Kidney (tissue), 14 donors: Measurements from ENCODE around the gene ZNF24. TPM values are rescaled to one million over a fixed set of nuclear protein-coding genes. Genes with fewer than 3 reads are reported as not detected.

Experiments
- DNase-seq, 5 donors: peaks; one replicate each; pipeline ENCODE4 v3.0.0-alpha.2; 2013 to 2020
- FAIRE-seq: peaks from 2 replicates; lab custom pipeline; 2012; peaks lifted over from hg19 to GRCh38; lab: Jason Lieb, UNC
- H3K27ac ChIP-seq, 2 donors: one replicate each; pipeline ENCODE4 v1.7.0; 2013; ENCODE audit warnings: low read depth in 2 of 2, low read length in 2 of 2, inconsistent platforms in 1 of 2
- H3K27me3 ChIP-seq: one replicate; pipeline ENCODE4 v1.7.1; 2013; ENCODE audit warnings: low read length, inconsistent platforms; ENCODE audit not compliant: control insufficient read depth, insufficient read depth
- H3K36me3 ChIP-seq, 3 donors: one replicate each; pipeline versions ENCODE4 v1.7.0 to v1.7.1; 2013; ENCODE audit warnings: low read length in 3 of 3, control low read depth in 1 of 3, inconsistent platforms in 1 of 3; ENCODE audit not compliant: insufficient read depth in 3 of 3, control insufficient read depth in 2 of 3
- H3K4me1 ChIP-seq, 3 donors: one replicate each; pipeline versions ENCODE4 v1.7.0 to v1.7.1; 2013; ENCODE audit warnings: low read length in 3 of 3, inconsistent platforms in 1 of 3, low read depth in 1 of 3; ENCODE audit not compliant: control insufficient read depth in 2 of 3, insufficient read depth in 2 of 3
- H3K4me3 ChIP-seq, 3 donors: one replicate each; pipeline versions ENCODE4 v1.7.0 to v1.8.1; 2013; ENCODE audit warnings: low read length in 3 of 3, control low read depth in 1 of 3, inconsistent platforms in 1 of 3
- H3K9ac ChIP-seq, 3 donors: one replicate each; pipeline versions ENCODE4 v1.7.0 to v1.7.1; 2013; ENCODE audit warnings: low read length in 3 of 3, control low read depth in 1 of 3, inconsistent platforms in 1 of 3
- H3K9me3 ChIP-seq, 3 donors: one replicate each; pipeline versions ENCODE4 v1.7.0 to v1.7.1; 2013; ENCODE audit warnings: low read length in 3 of 3, control low read depth in 1 of 3, inconsistent platforms in 1 of 3; ENCODE audit not compliant: control insufficient read depth in 2 of 3, insufficient read depth in 1 of 3
- CTCF ChIP-seq: IDR thresholded peaks from 3 replicates; pipeline ENCODE4 v1.5.1; 2012; ENCODE audit warnings: mild to moderate bottlenecking, moderate library complexity, borderline replicate concordance; ENCODE audit not compliant: insufficient read depth; ENCODE audit errors: extremely low read depth
- intact Hi-C: fragments of 100-400 bp; cut with DNase I; formaldehyde crosslinking; loops from one replicate; pipeline ENCODE4 v1.11.1; 2022
- polyA plus RNA-seq: library from polyadenylated mRNA; stranded (reverse); fragments of 350-450 nt; fragmentation: Illumina TruSeq; extraction: RNeasy Lipid Tissue Mini Kit (QIAGEN cat#74804); gene quantifications from one replicate; pipeline ENCODE4 v1.2.3, GENCODE V29; 2014; ENCODE audit warnings: low read depth, low replicate concordance; ENCODE audit not compliant: insufficient read depth
- total RNA-seq: library from RNA; stranded (reverse); fragmentation: NEBNext Ultra II Directional; extraction: Animal tissue kit (Norgen Biotek cat#: 25700); gene quantifications from one replicate; pipeline ENCODE4 v1.2.1, GENCODE V29; 2021
- donor health status: control.
- donor health status: control.
- donor health status: control.
- donor health status: control.
- donor health status: control.
- donor health status: DM: yes; HTN: yes; CAD: no.
- donor health status: Normal renal cell carcinoma (clear cell type).

ZNF24 gene
- total and polyA plus RNA-seq, 2 donors from 2014 or later = 14.3 to 55.5 TPM

GRCh38 chr18:35368595-35368994 is 24.4 kb upstream of the ZNF24 start:
- Histone ChIP-seq H3K4me3 (no peak overlapping the region), H3K36me3 (peaks cover 0 to 5% (median 0%) of the 10 kb centered on the region in 3 donors), H3K4me1 (no peaks in the 10 kb centered on the region), H3K27ac (no peak overlapping the region), H3K27me3 (no peaks in the 10 kb centered on the region), H3K9me3 (no peaks in the 10 kb centered on the region), H3K9ac (no peak overlapping the region)
- no peak for TF ChIP-seq CTCF
- FAIRE-seq (no peak), DNase-seq (no peak)
- intact Hi-C loops = no loop called here

- intact Hi-C loops = no loop called here
- no peaks in the 10 kb centered on the region for H3K36me3 ChIP-seq
These were observed 18.3 kb upstream of the ZNF24 start for GRCh38 chr18:35362531-35362930.

GRCh38 chr18:35361570-35362321 is 17.5 kb upstream of the ZNF24 start:
- Histone ChIP-seq H3K4me3 (no peak overlapping the region), H3K27me3 (no peaks in the 10 kb centered on the region), H3K4me1 (no peaks in the 10 kb centered on the region), H3K9me3 (no peaks in the 10 kb centered on the region), H3K9ac (no peak overlapping the region), H3K36me3 (no peaks in the 10 kb centered on the region), H3K27ac (no peak overlapping the region)
- intact Hi-C loops = no loop called here
- no peak for TF ChIP-seq CTCF
- DNase-seq = no peak
- FAIRE-seq = no peak

More at GRCh38 chr18:35362531-35362930, 18.3 kb upstream of the ZNF24 start:
- Histone ChIP-seq H3K9ac (no peak overlapping the region), H3K27me3 (no peaks in the 10 kb centered on the region), H3K4me1 (no peaks in the 10 kb centered on the region), H3K9me3 (no peaks in the 10 kb centered on the region), H3K27ac (no peak overlapping the region), H3K4me3 (no peak overlapping the region)
- DNase-seq (no peak), FAIRE-seq (no peak)
- no peak for TF ChIP-seq CTCF
